Measurements from ENCODE around the gene SLC35D2. TPM values are rescaled to one million over a fixed set of nuclear protein-coding genes. Genes with fewer than 3 reads are reported as not detected.

SLC35D2 gene
- total RNA-seq, 1 donor from 2014 or later = 11.9 TPM

- intact Hi-C loops (cut with DNase I) = loop anchor here (1.0 to 5.0 kb wide), 8 partner anchors 33 to 907 kb away; partner anchors contain the start of genes CDC14B, HABP4 and SLC35D2
- no peak for TF ChIP-seq CTCF (IDR thresholded peaks at IDR 0.05)
- peak overlapping the region; percentile 99 for H3K27ac ChIP-seq
- no peak for DNase-seq (ENCODE audit: low spot score in 2 of 2)
- H3K4me3 ChIP-seq = peak overlapping the region; percentile 77 to 92
- no peaks in the 10 kb centered on the region for H3K9me3 ChIP-seq
- H3K27me3 ChIP-seq = no peaks in the 10 kb centered on the region
- peaks cover 11 to 23% of the 10 kb centered on the region in 2 donors for H3K4me1 ChIP-seq
- no peaks in the 10 kb centered on the region for H3K36me3 ChIP-seq
Observed at GRCh38 chr9:96417661-96418082, 34.2 kb upstream of the SLC35D2 start.

GRCh38 chr9:96417051-96417586 is 33.6 kb upstream of the SLC35D2 start:
- TF ChIP-seq CTCF (IDR thresholded peaks at IDR 0.05) = peak in 2 of 3 experiments; percentile 30 to 46
- peaks cover 11 to 23% of the 10 kb centered on the region in 2 donors for H3K4me1 ChIP-seq
- no peaks in the 10 kb centered on the region for H3K36me3 ChIP-seq
- intact Hi-C loops (cut with DNase I) = loop anchor here (1.0 to 5.0 kb wide), 2 partner anchors 33 to 105 kb away; partner anchors contain the start of gene HABP4
- no peaks in the 10 kb centered on the region for H3K9me3 ChIP-seq
- peak; percentile 34 to 94 for DNase-seq (ENCODE audit: low spot score in 2 of 2)
- peak overlapping the region; percentile 99 for H3K27ac ChIP-seq
- no peaks in the 10 kb centered on the region for H3K27me3 ChIP-seq
- H3K4me3 ChIP-seq = peak overlapping the region; percentile 77 to 92

- H3K4me1 ChIP-seq = peaks cover 5 to 6% of the 10 kb centered on the region in 2 donors
- DNase-seq (ENCODE audit: low spot score in 2 of 2) = no peak
- no peaks in the 10 kb centered on the region for H3K27me3 ChIP-seq
- H3K4me3 ChIP-seq = no peak overlapping the region
- TF ChIP-seq CTCF (IDR thresholded peaks at IDR 0.05) = no peak
- no peaks in the 10 kb centered on the region for H3K36me3 ChIP-seq
- intact Hi-C loops (cut with DNase I) = no loop called here
- H3K27ac ChIP-seq = no peak overlapping the region
- H3K9me3 ChIP-seq = no peaks in the 10 kb centered on the region
Observed at GRCh38 chr9:96413302-96414221, 30.1 kb upstream of the SLC35D2 start.

- Histone ChIP-seq H3K4me3 (no peak overlapping the region), H3K27ac (no peak overlapping the region), H3K4me1 (peaks cover 5 to 6% of the 10 kb centered on the region in 2 donors), H3K27me3 (no peaks in the 10 kb centered on the region), H3K36me3 (no peaks in the 10 kb centered on the region), H3K9me3 (no peaks in the 10 kb centered on the region)
- intact Hi-C loops (cut with DNase I) = no loop called here
- TF ChIP-seq CTCF (IDR thresholded peaks at IDR 0.05) = no peak
- no peak for DNase-seq (ENCODE audit: low spot score in 2 of 2)
Observed at GRCh38 chr9:96412174-96412913, 28.8 kb upstream of the SLC35D2 start.

GRCh38 chr9:96411129-96411838 is 27.8 kb upstream of the SLC35D2 start:
- H3K4me1 ChIP-seq = no peaks in the 10 kb centered on the region
- H3K27ac ChIP-seq = no peak overlapping the region
- no peaks in the 10 kb centered on the region for H3K27me3 ChIP-seq
- H3K36me3 ChIP-seq = no peaks in the 10 kb centered on the region
- H3K4me3 ChIP-seq = no peak overlapping the region
- intact Hi-C loops (cut with DNase I) = no loop called here
- DNase-seq (ENCODE audit: low spot score in 2 of 2) = no peak
- no peak for TF ChIP-seq CTCF (IDR thresholded peaks at IDR 0.05)
- H3K9me3 ChIP-seq = no peaks in the 10 kb centered on the region
